Smooth muscle cell (in vitro differentiated cells): Measurements from ENCODE around the gene LPCAT1. TPM values are rescaled to one million over a fixed set of nuclear protein-coding genes. Genes with fewer than 3 reads are reported as not detected.

Source experiments
- DNase-seq: peaks from one replicate; lab custom pipeline; 2025; ENCODE audit not compliant: unreplicated experiment; lab: John Stamatoyannopoulos, UW
- H2AFZ ChIP-seq: fragments of 200-600 bp; sonication (generic); 2 replicates; pipeline ENCODE4 v1.6.0; 2016; ENCODE audit warnings: antibody characterized with exemption, low read depth, mild to moderate bottlenecking
- H3F3A ChIP-seq: fragments of 200-600 bp; sonication (generic); 2 replicates; pipeline ENCODE4 v1.6.0; 2017; ENCODE audit warnings: antibody characterized with exemption, low read depth
- H3K27ac ChIP-seq: fragments of 200-600 bp; sonication (generic); 2 replicates; pipeline ENCODE4 v1.5.1; 2016; ENCODE audit warnings: low read depth, mild to moderate bottlenecking
- H3K27me3 ChIP-seq: fragments of 200-600 bp; sonication (generic); 2 replicates; pipeline ENCODE4 v1.6.1; 2016; ENCODE audit warnings: low read depth, mild to moderate bottlenecking
- H3K36me3 ChIP-seq: fragments of 200-600 bp; sonication (generic); 2 replicates; pipeline ENCODE4 v1.5.1; 2016; ENCODE audit warnings: low read depth
- H3K4me1 ChIP-seq: fragments of 200-600 bp; sonication (generic); 2 replicates; pipeline ENCODE4 v1.5.1; 2016; ENCODE audit warnings: low read depth
- H3K4me2 ChIP-seq: fragments of 200-600 bp; sonication (generic); 2 replicates; pipeline ENCODE4 v1.6.0; 2016; ENCODE audit warnings: mild to moderate bottlenecking
- H3K4me3 ChIP-seq: fragments of 200-600 bp; sonication (generic); 2 replicates; pipeline ENCODE4 v1.5.1; 2016; ENCODE audit warnings: mild to moderate bottlenecking
- H3K79me2 ChIP-seq: fragments of 200-600 bp; sonication (generic); 2 replicates; pipeline ENCODE4 v1.6.0; 2016; ENCODE audit warnings: low read depth, mild to moderate bottlenecking
- H3K9ac ChIP-seq: fragments of 200-600 bp; sonication (generic); 2 replicates; pipeline ENCODE4 v1.6.0; 2016; ENCODE audit warnings: low read depth
- H3K9me3 ChIP-seq: fragments of 200-600 bp; sonication (generic); replicated peaks from 2 replicates; pipeline ENCODE4 v1.5.1; 2016; ENCODE audit warnings: low read depth
- H4K20me1 ChIP-seq: fragments of 200-600 bp; sonication (generic); 2 replicates; pipeline ENCODE4 v1.6.0; 2016; ENCODE audit warnings: low read depth
- CTCF ChIP-seq: fragments of 200-600 bp; sonication (generic); IDR thresholded peaks from 2 replicates; pipeline ENCODE4 v1.5.1; 2017; ENCODE audit warnings: borderline replicate concordance, mild to moderate bottlenecking, antibody characterized with exemption; ENCODE audit not compliant: insufficient read depth, poor library complexity, severe bottlenecking
- WGBS: methylation state at CpG from one replicate; pipeline ENCODE4 v1.1.7; 2016; ENCODE audit warnings: low lambda C conversion rate; 5-methylcytosine and 5-hydroxymethylcytosine counted together
- polyA plus RNA-seq: library from polyadenylated mRNA; unstranded; fragments of >200 nt; fragmentation: Nextera tagmentation; extraction: Ambion mirVana; gene quantifications from 2 replicates; pipeline ENCODE4 v1.2.1, GENCODE V29; 2016
- total RNA-seq: library from RNA; depleted of rRNA; stranded (reverse); fragments of >200 nt; gene quantifications from 2 replicates; pipeline ENCODE4 v1.2.3, GENCODE V29; 2014

LPCAT1 gene
- total and polyA plus RNA-seq, 2 experiments from 2014 or later: 42.7 to 50.1 TPM

- Histone ChIP-seq H3K36me3 (no peaks in the 10 kb centered on the region), H3K4me3 (no peak overlapping the region), H3K9me3 (peaks cover 15% of the 10 kb centered on the region), H2AFZ (no peak overlapping the region), H3K27me3 (peaks cover 15% of the 10 kb centered on the region), H3K9ac (no peak overlapping the region), H3K27ac (no peak overlapping the region), H3K4me2 (no peak overlapping the region), H3K4me1 (no peaks in the 10 kb centered on the region), H3F3A (no peaks in the 10 kb centered on the region), H4K20me1 (no peaks in the 10 kb centered on the region), H3K79me2 (no peaks in the 10 kb centered on the region)
- no peak for DNase-seq
- TF ChIP-seq CTCF: no peak
- 98% methylated on average over 2 of the region's 2 CpGs for WGBS
Measured at GRCh38 chr5:1453613-1454012, 70.1 kb downstream of the LPCAT1 start.

GRCh38 chr5:1449081-1449630 lies 74.6 kb downstream of the LPCAT1 start:
- peaks cover 60% of the 10 kb centered on the region for H3K27me3 ChIP-seq
- H3K4me2 ChIP-seq: no peak overlapping the region
- no peak for TF ChIP-seq CTCF
- H3K27ac ChIP-seq: no peak overlapping the region
- H3K36me3 ChIP-seq: no peaks in the 10 kb centered on the region
- no peak overlapping the region for H3K9ac ChIP-seq
- H3K4me3 ChIP-seq: no peak overlapping the region
- H2AFZ ChIP-seq: no peak overlapping the region
- H3K79me2 ChIP-seq: no peaks in the 10 kb centered on the region
- H3F3A ChIP-seq: no peaks in the 10 kb centered on the region
- WGBS: 90% methylated on average over 12 of the region's 12 CpGs
- DNase-seq: no peak
- H4K20me1 ChIP-seq: no peaks in the 10 kb centered on the region
- H3K9me3 ChIP-seq: no peaks in the 10 kb centered on the region
- peaks cover 7% of the 10 kb centered on the region for H3K4me1 ChIP-seq

- H2AFZ ChIP-seq: no peak overlapping the region
- peaks cover 66% of the 10 kb centered on the region for H3K27me3 ChIP-seq
- H3K36me3 ChIP-seq: no peaks in the 10 kb centered on the region
- no peak overlapping the region for H3K4me2 ChIP-seq
- no peak for DNase-seq
- H3K4me1 ChIP-seq: peaks cover 7% of the 10 kb centered on the region
- no peak for TF ChIP-seq CTCF
- H3K4me3 ChIP-seq: no peak overlapping the region
- H3K9me3 ChIP-seq: no peaks in the 10 kb centered on the region
- H3K9ac ChIP-seq: no peak overlapping the region
- no peak overlapping the region for H3K27ac ChIP-seq
- H3F3A ChIP-seq: no peaks in the 10 kb centered on the region
- no peaks in the 10 kb centered on the region for H4K20me1 ChIP-seq
- WGBS: 83% methylated on average over 5 of the region's 5 CpGs
- no peaks in the 10 kb centered on the region for H3K79me2 ChIP-seq
Measured at GRCh38 chr5:1448511-1449011, 75.2 kb downstream of the LPCAT1 start.

- no peak overlapping the region for H3K27ac ChIP-seq
- H3K4me2 ChIP-seq: no peak overlapping the region
- no peak for TF ChIP-seq CTCF
- H3K9ac ChIP-seq: no peak overlapping the region
- H4K20me1 ChIP-seq: no peaks in the 10 kb centered on the region
- peaks cover 7% of the 10 kb centered on the region for H3K4me1 ChIP-seq
- no peaks in the 10 kb centered on the region for H3K9me3 ChIP-seq
- no peak overlapping the region for H2AFZ ChIP-seq
- no peak for DNase-seq
- no peak overlapping the region for H3K4me3 ChIP-seq
- WGBS: 81% methylated on average over 16 of the region's 16 CpGs
- no peaks in the 10 kb centered on the region for H3F3A ChIP-seq
- H3K79me2 ChIP-seq: no peaks in the 10 kb centered on the region
- no peaks in the 10 kb centered on the region for H3K36me3 ChIP-seq
- H3K27me3 ChIP-seq: peaks cover 73% of the 10 kb centered on the region
Measured at GRCh38 chr5:1447671-1448361, 75.9 kb downstream of the LPCAT1 start.
